Measurements from ENCODE around the gene FMR1.

The FMR1 gene
- total RNA-seq: 25.7 to 79.4 (median 44.4) reads per million in 17 experiments

DNA sequence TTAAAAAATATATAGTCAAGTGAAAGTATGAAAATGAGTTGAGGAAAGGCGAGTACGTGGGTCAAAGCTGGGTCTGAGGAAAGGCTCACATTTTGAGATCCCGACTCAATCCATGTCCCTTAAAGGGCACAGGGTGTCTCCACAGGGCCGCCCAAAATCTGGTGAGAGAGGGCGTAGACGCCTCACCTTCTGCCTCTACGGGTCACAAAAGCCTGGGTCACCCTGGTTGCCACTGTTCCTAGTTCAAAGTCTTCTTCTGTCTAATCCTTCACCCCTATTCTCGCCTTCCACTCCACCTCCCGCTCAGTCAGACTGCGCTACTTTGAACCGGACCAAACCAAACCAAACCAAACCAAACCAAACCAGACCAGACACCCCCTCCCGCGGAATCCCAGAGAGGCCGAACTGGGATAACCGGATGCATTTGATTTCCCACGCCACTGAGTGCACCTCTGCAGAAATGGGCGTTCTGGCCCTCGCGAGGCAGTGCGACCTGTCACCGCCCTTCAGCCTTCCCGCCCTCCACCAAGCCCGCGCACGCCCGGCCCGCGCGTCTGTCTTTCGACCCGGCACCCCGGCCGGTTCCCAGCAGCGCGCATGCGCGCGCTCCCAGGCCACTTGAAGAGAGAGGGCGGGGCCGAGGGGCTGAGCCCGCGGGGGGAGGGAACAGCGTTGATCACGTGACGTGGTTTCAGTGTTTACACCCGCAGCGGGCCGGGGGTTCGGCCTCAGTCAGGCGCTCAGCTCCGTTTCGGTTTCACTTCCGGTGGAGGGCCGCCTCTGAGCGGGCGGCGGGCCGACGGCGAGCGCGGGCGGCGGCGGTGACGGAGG is at the start of gene FMR1:
Gene FMR1 (plus strand): TSS at position 728 of the 831 bp plus-strand sequence. CDS start 261 bp downstream, outside the sequence.
- DNase-seq: peak; percentile 96 to 98 (median 96)

DNA sequence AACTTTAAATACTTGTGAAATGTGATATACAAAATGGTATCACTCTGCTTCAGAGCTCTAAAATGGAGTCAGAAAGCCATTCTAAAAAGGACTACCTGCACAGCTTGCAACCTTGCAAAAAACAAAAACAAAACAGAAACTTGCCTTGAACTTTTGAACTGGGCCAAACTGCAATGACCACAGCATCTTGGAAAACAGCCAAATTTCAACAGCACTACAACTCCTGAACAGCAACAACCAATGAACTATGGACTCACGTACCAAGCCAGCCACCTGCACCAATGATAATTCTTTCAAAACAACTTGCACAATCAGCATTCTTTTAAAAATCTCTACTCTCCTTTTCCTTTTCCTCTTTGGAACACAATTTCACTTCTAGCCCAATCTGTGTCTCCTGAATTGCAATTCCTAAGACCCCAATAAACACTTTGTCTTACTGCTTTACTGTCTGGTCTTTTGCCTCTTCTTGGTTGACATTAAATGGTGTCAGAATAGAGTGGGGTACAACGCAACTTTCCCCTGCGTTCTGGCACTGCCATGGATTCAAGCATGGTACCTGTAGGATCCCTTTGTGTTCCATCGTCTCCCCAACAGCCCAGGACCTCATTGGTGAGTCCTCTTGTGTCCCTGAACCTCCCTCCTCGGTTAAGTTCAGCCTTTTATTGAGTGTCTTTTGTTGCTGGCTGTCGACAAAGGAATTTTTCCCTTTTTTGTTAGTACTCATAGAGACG is 35.7 kb upstream of the FMR1 start:
- peak in 1 of 4 experiments; percentile 2 for DNase-seq

DNA sequence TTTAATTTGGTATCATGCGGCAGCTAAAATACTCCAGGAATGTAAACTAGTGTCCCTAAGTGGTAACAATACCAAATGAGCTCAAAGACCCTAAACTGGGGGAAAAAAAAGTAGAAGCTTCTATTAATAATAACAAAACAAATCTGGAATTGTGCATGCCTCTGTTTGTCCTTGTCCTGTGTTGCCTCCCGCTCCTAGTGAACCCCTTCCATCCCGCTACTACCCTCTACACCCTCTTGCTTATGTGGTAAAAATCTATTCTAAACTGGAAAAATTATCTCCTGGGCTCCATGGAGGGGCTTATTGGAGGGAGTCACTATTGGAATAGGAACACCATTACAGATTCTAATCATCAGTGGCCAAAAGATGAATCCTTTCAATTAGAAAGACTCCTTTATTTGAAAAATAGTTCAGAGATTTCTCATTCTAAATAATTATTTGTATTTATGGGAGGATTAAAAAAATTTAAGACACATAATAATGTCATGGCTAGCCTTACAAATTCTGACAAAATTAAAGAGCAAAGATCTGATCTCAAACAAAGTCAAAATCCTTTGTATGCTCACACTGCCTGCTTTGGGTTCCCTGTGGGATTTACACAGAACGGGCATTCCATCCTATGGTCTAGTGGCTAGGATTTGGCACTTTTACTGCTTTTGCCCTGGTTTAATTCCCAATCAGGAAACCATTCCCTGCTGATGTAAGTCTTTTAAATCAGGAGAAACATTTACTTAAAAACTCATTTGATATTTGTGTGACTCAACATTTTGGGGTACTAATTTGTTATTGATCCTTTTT is 34.7 kb upstream of the FMR1 start:
- no peak for DNase-seq

DNA sequence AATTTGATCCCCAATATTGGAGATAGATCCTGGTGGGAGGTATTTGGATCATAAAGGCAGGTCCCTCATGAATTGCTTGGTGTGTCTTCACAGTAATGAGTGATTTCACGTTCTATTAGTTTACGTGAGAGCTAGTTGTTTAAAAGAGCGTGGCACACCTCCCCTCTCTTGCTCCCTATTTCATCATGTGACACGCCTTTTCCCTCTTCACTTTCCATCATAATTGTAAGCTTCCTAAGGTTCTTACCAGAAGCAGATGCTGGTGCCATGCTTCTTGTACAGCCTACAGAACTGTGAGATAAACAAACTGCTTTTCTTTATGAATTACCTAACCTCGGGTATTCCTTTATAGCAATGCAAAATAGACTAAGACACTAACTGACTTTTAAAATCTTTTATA is 34.0 kb upstream of the FMR1 start:
- no peak for DNase-seq

DNA sequence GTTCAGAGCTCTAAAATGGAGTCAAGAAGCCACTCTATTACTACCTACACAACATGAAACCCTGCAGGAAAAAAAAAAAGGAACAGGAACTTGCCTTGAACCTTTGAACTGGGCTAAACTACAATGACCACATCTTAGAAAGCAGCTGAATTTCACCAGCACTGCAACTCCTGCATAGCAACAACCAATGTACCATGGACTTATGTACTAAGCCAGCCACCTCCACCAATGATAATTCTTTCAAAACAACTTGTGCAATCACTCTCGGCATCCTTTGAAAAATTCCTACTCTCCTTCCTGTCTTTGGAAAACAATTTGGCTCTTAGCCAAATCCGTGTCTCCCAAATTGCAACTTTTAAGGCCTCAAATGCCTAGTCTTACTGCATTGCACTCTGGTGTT is 26.8 kb upstream of the FMR1 start:
- peak in 3 of 4 experiments; percentile 11 to 27 (median 20) for DNase-seq

DNA sequence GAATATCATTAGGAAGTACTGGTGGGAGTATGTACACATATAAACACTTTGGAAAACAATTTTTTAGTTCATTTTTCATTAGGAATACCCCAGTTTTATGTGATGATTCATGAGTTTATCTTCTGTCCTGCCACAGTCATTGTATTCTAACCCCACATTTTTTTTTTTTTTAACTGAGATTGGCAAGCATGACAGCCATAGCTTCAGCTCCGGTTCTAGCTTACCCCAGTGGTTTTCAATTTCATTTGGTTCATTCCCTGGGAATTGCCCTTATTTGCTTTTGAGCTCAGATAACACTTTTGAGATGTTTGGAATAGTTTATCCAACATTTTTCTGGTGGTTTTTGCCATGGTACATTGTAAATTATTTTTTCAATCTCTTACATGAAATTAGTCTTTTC is 21.0 kb upstream of the FMR1 start:
- DNase-seq: no peak

DNA sequence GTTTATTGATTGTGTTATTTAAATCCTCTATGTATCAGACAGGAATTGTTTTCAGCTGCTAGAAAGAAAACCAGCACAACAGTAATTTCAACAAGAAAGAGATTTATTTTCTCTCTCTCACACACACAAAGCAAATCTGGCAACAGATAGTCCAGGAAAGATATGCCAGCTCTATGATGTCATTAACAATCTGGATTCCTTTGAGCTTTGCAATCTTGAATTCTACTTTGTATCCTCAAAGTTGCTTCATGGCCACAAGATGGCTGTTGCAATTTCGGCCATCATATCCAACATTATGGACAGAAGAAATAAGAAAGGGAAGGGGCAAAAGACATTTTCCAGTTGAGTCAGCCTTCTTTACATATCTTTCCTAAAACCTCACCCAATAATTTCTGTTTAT is 19.8 kb upstream of the FMR1 start:
- no peak for DNase-seq

DNA sequence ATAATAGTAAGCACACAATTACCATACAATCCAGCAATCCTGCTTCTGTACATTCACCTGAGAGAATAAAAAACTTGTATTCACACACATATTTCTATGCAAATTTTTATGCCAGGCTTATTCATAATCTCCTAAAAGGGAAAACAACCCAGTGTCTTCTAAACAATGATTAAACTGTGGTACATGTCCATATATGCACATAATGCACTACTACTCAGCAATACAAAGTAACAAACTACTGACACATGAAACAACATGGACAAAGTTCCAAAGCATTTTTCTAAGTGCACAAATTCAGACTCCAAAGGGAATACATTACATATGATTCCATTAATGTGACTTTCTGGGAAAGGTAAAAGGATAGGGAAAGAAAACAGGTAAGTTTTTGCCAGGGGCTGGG is 18.0 kb upstream of the FMR1 start:
- DNase-seq: no peak

DNA sequence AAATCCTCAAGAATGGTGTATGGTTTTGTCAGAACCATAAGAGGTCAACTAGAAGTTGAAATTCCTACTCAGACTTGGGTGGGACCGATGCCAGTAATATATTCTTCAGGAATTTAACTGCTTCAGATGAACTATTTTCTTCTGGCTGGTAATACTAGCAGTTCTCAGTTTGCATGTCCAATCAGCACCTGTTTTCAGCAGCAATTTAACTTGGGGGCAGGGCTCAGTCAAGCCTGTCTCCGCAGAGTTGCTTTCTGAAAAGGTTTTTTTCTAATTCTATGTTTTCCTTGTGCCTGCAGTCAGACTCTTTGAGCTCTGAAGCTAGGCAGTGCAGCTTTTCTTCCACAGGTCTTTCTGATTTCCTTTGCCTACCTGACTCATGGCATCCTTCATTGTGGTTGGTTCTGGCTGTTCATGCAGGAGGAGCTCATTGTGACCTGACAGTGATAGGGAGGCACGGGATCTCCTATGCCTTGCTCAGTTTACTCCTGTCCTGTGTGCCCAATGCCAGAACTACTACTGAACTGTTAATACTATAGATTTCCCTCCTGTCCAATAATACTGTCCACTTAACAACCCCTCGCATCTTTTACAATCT is 17.3 kb upstream of the FMR1 start:
- DNase-seq: no peak

DNA sequence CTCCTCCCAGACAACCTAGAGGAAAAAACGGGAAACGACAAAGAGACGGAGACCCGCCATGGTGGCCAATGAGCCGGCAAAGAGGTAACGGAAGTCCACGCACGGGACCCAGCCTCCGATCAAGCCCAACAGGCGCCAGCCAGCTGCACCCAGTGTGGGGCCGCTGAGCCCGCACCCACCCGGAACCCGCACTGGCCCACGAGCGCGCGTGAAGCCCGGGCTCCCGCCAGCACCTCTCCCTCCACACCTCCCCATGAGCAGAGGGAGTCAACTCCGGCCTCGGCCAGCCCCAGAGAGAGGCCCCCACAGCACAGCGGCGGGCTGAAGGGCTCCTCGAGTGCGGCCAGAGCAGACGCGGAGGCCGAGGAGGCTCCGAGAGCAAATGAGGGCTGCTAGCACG is 14.6 kb upstream of the FMR1 start:
- no peak for DNase-seq

DNA sequence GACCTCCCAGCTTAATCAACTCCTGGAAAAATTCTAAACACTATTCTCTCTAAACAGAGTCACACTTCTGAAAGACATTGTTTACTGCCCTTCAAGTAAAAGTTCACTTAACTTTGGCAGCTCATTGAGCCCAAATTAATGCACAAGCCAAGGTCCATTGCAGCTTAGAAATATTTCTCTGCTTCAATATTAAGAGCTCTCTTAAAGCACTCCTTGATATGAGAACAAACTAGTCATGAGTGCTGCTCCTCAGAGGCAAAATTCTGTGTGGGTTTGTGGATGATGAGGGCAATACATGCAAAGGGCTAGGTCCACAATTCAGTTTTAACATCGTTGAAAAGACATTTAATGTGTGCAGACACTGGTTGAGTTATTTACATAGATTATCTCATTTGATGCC is 12.8 kb upstream of the FMR1 start:
- DNase-seq: no peak

DNA sequence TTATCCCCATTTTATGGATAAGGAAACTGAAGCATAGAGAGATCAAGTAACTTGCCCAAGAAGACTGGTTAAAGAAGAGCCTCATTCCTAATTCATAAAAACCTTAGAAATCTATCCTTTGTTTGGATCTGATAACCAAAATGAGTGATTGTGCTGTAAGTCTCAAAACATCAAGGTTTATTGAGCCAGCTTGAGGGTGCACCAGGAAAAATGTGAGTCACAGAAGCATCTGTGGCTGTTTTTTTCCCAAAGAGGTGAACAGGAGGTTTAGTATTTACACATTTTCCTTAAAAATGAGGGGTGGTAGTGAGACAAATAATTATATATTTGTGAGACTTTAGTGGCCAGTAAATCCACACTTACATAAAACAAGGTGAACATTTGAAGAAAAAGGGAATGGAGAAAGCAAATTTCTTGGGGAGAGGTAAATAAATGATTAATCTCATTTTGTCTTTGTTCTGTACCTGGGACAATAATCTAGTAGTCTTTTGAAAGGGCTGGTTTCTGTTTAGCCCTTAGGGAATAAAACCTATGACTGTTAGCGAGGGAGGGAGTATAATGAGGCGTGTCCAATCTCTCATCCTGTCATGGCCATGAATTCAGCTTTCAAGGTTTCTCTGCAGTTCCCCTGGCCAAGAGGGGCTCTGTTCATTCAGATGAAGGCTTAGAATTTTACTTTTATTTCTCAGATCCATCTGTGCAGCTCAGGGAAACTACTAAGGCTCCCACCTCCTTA is 12.2 kb upstream of the FMR1 start:
- no peak for DNase-seq

DNA sequence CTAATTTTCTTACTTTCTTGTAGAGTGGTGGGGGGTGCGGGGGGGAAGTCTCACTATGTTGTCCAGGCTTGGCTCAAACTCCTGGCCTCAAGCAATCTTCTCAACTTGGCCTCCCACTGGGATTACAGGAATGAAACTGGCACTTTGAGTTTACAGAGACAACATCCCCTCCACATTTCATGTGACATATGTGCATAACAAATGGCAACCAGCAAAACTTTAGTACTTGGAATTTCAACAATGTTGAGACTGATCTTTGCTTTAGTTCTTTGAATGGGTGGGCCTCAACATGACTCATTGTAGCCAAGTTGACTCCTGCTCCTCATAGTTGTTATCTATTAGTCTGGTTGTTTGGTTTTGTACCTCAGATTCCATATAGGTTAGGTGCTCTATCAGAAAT is 11.4 kb upstream of the FMR1 start:
- no peak for DNase-seq

DNA sequence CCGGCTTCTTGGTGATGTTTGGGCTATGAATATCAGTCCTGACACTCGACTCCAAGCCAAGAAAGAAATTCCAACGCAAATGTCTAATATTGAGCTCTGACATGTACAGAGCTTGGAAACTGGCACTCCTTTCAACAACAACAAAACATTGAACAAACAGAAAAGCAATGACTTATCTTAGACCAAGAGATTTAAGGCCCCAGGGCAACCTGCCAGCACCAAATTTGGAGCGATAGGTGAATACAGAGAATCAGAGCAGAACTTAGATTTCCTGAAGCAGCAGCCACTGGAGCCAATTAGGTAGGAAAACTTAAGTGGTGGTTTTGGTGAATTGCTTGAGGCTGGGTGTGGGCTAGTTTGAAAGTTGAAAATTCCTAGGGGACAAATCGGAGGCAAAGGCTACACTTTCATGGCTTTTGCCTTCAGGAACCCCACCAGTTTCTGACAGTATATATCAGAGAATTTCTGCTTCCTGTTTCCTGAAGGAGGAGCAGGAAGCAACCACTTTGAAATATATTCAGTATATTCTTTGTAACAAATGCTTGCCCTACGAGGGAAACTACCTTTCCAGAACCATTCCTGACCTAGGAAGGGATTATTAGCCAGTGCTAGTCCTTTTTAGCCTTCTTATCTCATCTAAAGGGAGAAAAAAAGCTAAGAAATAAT is 10.1 kb upstream of the FMR1 start:
- no peak for DNase-seq

DNA sequence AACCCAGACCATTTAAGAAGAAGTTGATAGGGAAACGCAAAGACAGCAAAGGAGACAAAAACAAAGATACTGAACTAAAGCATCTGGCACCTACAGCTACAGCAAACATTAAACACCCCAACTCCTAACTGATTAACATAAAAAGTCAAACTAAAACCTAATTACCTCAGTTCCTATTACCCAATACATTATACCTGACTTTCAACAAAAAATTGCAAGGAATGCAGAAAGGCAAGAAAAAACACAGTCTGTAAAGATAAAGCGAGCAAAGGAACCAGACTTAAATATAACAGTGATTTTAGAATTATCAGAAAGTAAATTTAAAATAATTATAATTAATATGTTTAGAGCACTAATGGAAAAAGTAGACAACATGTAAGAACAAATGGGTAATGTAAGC is 9.4 kb upstream of the FMR1 start:
- DNase-seq: no peak

DNA sequence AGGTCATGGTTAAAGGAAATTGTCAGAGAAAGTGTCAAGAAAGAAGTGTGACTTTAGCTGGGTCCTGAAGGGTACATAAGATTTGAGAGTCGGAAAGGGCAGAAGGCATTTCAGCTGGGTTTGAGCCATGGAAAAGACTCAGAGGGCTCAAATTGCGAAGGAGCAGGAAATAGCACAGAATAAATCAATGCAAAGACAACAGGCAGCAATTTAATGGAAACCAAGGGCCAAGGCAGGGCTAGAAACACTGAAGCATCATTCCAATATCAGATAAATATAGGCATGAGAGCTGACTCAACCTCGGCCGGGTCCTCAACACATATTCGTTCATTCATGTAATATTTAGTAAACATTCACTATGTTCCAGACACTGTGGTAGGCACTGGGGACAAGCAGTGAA is 3.6 kb upstream of the FMR1 start:
- no peak for DNase-seq

DNA sequence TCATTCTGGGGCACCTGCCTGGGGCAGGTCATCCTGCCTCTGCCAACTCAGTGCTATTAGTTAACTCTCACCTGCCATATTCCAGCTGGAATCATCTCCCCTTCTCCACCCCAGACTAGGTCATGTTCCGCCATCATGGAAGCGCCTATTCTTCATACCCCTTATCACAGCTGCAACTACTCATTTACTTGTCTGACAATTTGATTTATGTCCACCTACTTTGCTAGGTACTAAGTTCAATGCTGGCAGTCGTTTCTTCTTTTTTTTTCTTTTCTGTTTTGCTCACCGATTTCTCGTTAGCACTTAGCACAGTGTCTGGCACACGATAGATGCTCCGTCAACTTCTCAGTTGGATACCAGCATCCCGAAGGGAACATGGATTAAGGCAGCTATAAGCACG is 1.1 kb upstream of the FMR1 start:
- no peak for DNase-seq

DNA sequence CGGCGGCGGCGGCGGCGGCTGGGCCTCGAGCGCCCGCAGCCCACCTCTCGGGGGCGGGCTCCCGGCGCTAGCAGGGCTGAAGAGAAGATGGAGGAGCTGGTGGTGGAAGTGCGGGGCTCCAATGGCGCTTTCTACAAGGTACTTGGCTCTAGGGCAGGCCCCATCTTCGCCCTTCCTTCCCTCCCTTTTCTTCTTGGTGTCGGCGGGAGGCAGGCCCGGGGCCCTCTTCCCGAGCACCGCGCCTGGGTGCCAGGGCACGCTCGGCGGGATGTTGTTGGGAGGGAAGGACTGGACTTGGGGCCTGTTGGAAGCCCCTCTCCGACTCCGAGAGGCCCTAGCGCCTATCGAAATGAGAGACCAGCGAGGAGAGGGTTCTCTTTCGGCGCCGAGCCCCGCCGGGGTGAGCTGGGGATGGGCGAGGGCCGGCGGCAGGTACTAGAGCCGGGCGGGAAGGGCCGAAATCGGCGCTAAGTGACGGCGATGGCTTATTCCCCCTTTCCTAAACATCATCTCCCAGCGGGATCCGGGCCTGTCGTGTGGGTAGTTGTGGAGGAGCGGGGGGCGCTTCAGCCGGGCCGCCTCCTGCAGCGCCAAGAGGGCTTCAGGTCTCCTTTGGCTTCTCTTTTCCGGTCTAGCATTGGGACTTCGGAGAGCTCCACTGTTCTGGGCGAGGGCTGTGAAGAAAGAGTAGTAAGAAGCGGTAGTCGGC is 528 bp downstream of the FMR1 start:
- peak; percentile 30 to 59 (median 52) for DNase-seq

DNA sequence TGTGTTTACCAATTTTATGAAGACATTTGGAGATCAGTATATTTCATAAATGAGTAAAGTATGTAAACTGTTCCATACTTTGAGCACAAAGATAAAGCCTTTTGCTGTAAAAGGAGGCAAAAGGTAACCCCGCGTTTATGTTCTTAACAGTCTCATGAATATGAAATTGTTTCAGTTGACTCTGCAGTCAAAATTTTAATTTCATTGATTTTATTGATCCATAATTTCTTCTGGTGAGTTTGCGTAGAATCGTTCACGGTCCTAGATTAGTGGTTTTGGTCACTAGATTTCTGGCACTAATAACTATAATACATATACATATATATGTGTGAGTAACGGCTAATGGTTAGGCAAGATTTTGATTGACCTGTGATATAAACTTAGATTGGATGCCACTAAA is 1.9 kb downstream of the FMR1 start:
- DNase-seq: no peak

DNA sequence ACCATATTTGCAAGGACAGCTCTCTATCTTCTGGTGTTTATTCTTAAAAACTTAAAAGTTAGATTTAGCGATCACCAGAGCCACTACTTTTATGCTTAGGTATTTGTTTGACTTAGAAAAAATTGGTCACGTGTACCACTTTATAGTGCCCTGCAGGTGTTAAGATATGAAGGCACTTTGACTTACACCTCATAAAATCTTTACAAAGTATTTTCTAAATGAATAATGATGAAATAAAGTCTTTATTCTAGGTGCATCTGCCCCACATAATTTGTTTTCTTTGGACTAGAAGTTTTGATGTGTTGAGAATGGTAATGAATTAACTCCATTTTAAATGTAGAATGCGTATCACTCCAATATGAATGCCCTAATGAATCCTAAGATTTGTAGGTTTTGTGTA is 2.9 kb downstream of the FMR1 start:
- no peak for DNase-seq
